GM19240 (cell line): ENCODE results near the gene B4GALT5.

ENCODE experiments used
- DNase-seq: peaks from one replicate; pipeline ENCODE4 v3.0.0; 2011; ENCODE audit warnings: low spot score; ENCODE audit not compliant: insufficient read length

B4GALT5 gene

GRCh38 chr20:49610691-49611538 lies 102.8 kb downstream of the B4GALT5 start:
- peak; percentile 69 for DNase-seq

GRCh38 chr20:49608752-49609670 lies 104.7 kb downstream of the B4GALT5 start:
- peak; percentile 75 for DNase-seq

GRCh38 chr20:49607568-49607967 lies 106.1 kb downstream of the B4GALT5 start:
- DNase-seq: no peak

GRCh38 chr20:49603209-49603627 lies 110.5 kb downstream of the B4GALT5 start:
- DNase-seq: no peak

- no peak for DNase-seq
These were observed 111.1 kb downstream of the B4GALT5 start for GRCh38 chr20:49602345-49603208.

- DNase-seq: no peak
These were observed 112.3 kb downstream of the B4GALT5 start for GRCh38 chr20:49601153-49601924.

GRCh38 chr20:49599746-49600113 lies 113.9 kb downstream of the B4GALT5 start:
- DNase-seq: no peak

GRCh38 chr20:49597825-49598395 lies 115.8 kb downstream of the B4GALT5 start:
- no peak for DNase-seq

GRCh38 chr20:49595811-49596561 lies 117.7 kb downstream of the B4GALT5 start:
- DNase-seq: no peak

- DNase-seq: no peak
These were observed 118.3 kb downstream of the B4GALT5 start for GRCh38 chr20:49595346-49595745.

- DNase-seq: no peak
These were observed 118.8 kb downstream of the B4GALT5 start for GRCh38 chr20:49594931-49595315.

GRCh38 chr20:49594143-49594930 lies 119.3 kb downstream of the B4GALT5 start:
- no peak for DNase-seq

- DNase-seq: no peak
These were observed 120.1 kb downstream of the B4GALT5 start for GRCh38 chr20:49593466-49594142.

GRCh38 chr20:49592120-49592519 lies 121.6 kb downstream of the B4GALT5 start:
- DNase-seq: no peak

GRCh38 chr20:49591217-49591865 lies 122.3 kb downstream of the B4GALT5 start:
- no peak for DNase-seq

- DNase-seq: no peak
These were observed 123.3 kb downstream of the B4GALT5 start for GRCh38 chr20:49590163-49591017.

GRCh38 chr20:49589747-49590146 lies 123.9 kb downstream of the B4GALT5 start:
- no peak for DNase-seq
